Uterus (tissue), 4 donors: ENCODE data around the gene SLC17A7. TPM values are rescaled to one million over a fixed set of nuclear protein-coding genes. Genes with fewer than 3 reads are reported as not detected.

ENCODE experiments used
- DNase-seq, 2 donors: peaks; one replicate each; pipeline ENCODE4 v3.0.0-alpha.2; 2019 to 2020
- H3K27ac ChIP-seq, 2 donors: fragments of 200-600 bp; sonication (generic); 1 replicate in 1 of 2; 2 replicates in 1 of 2; pipeline ENCODE4 v1.5.1; 2016 to 2018
- H3K27me3 ChIP-seq, 2 donors: fragments of 200-600 bp; sonication (generic); one replicate each; pipeline ENCODE4 v1.5.1; 2018 to 2019; ENCODE audit warnings: control low read depth in 1 of 2
- H3K36me3 ChIP-seq, 2 donors: fragments of 200-600 bp; sonication (generic); one replicate each; pipeline ENCODE4 v1.5.1; 2019; ENCODE audit warnings: control low read depth in 1 of 2
- H3K4me1 ChIP-seq, 2 donors: fragments of 200-600 bp; sonication (generic); one replicate each; pipeline ENCODE4 v1.5.1; 2018 to 2019; ENCODE audit warnings: control low read depth in 1 of 2
- H3K4me3 ChIP-seq, 2 donors: fragments of 200-600 bp; sonication (generic); 1 replicate in 1 of 2; 2 replicates in 1 of 2; pipeline ENCODE4 v1.5.1; 2018 to 2019; ENCODE audit warnings: mild to moderate bottlenecking in 1 of 2
- H3K9me3 ChIP-seq, 2 donors: fragments of 200-600 bp; sonication (generic); one replicate each; pipeline ENCODE4 v1.5.1; 2019; ENCODE audit warnings: control low read depth in 1 of 2
- CTCF ChIP-seq, 4 experiments: fragments of 200-600 bp in 2 of 4; fragments of 450-650 bp in 2 of 4; sonication (generic) in 2 of 4; IDR thresholded peaks; one replicate each; pipeline ENCODE4 v1.5.1; 2016 to 2019; ENCODE audit warnings: antibody characterized with exemption in 4 of 4, mild to moderate bottlenecking in 2 of 4, moderate library complexity in 1 of 4
- POLR2A ChIP-seq, 2 donors: fragments of 450-650 bp; IDR thresholded peaks; one replicate each; pipeline ENCODE4 v1.6.1; 2016; ENCODE audit warnings: antibody characterized with exemption in 2 of 2, mild to moderate bottlenecking in 1 of 2, moderate library complexity in 1 of 2
- intact Hi-C: fragments of 100-400 bp; cut with DNase I; formaldehyde crosslinking; loops from one replicate; pipeline ENCODE4 v1.15.1; 2023; ENCODE audit warnings: low total_unique reads
- total RNA-seq, 4 donors: library from RNA; depleted of rRNA in 3 of 4; stranded (reverse); fragments of >200 nt in 3 of 4; gene quantifications; one replicate each; pipeline versions ENCODE4 v1.1.0 to v1.2.4, GENCODE V29; 2014 to 2023
- donor health status: DM: yes; HTN: yes; CAD: no.

The SLC17A7 gene
- total RNA-seq, 4 donors from 2014 or later = 1.3 to 5.6 (median 1.9) TPM; not detected in 1

GRCh38 chr19:49436381-49437017 is 4.8 kb downstream of the SLC17A7 start:
- Histone ChIP-seq H3K27ac (no peak overlapping the region), H3K27me3 (peaks cover 10 to 29% of the 10 kb centered on the region in 2 donors), H3K4me3 (no peak overlapping the region), H3K36me3 (no peaks in the 10 kb centered on the region), H3K9me3 (no peaks in the 10 kb centered on the region), H3K4me1 (peaks cover 0 to 6% of the 10 kb centered on the region in 2 donors)
- intact Hi-C loops = loop anchor here (10.0 kb wide), 1 partner anchor 212 kb away; no protein-coding TSS in a partner anchor
- TF ChIP-seq POLR2A (IDR thresholded peaks at IDR 0.05) (no peak), CTCF (IDR thresholded peaks at IDR 0.05) (no peak)
- no peak for DNase-seq

- no peaks in the 10 kb centered on the region for H3K36me3 ChIP-seq
- H3K27me3 ChIP-seq = peaks cover 10 to 35% of the 10 kb centered on the region in 2 donors
- intact Hi-C loops = loop anchor here (10.0 kb wide), 1 partner anchor 211 kb away; no protein-coding TSS in a partner anchor
- no peak for TF ChIP-seq CTCF (IDR thresholded peaks at IDR 0.05)
- H3K27ac ChIP-seq = no peak overlapping the region
- H3K4me1 ChIP-seq = no peaks in the 10 kb centered on the region
- H3K4me3 ChIP-seq = no peak overlapping the region
- no peak for DNase-seq
- no peaks in the 10 kb centered on the region for H3K9me3 ChIP-seq
Measured at GRCh38 chr19:49435670-49436069, 5.7 kb downstream of the SLC17A7 start.

GRCh38 chr19:49434907-49435583 is 6.3 kb downstream of the SLC17A7 start:
- no peak for DNase-seq
- Histone ChIP-seq H3K4me3 (no peak overlapping the region), H3K36me3 (no peaks in the 10 kb centered on the region), H3K27me3 (peaks cover 10 to 35% of the 10 kb centered on the region in 2 donors), H3K27ac (no peak overlapping the region), H3K9me3 (no peaks in the 10 kb centered on the region), H3K4me1 (no peaks in the 10 kb centered on the region)
- intact Hi-C loops = loop anchor here (10.0 kb wide), 1 partner anchor 210 kb away; no protein-coding TSS in a partner anchor
- TF ChIP-seq POLR2A (IDR thresholded peaks at IDR 0.05) (no peak), CTCF (IDR thresholded peaks at IDR 0.05) (no peak)

GRCh38 chr19:49433240-49433901 is 8.0 kb downstream of the SLC17A7 start:
- intact Hi-C loops = loop anchor here (10.0 kb wide), 1 partner anchor 209 kb away; no protein-coding TSS in a partner anchor
- Histone ChIP-seq H3K4me3 (no peak overlapping the region), H3K27ac (no peak overlapping the region), H3K9me3 (no peaks in the 10 kb centered on the region), H3K27me3 (peaks cover 15 to 35% of the 10 kb centered on the region in 2 donors), H3K4me1 (no peaks in the 10 kb centered on the region), H3K36me3 (no peaks in the 10 kb centered on the region)
- TF ChIP-seq POLR2A (IDR thresholded peaks at IDR 0.05) (no peak), CTCF (IDR thresholded peaks at IDR 0.05) (no peak)
- DNase-seq = no peak
